ENCODE measurements around the gene P4HB.
A peak's percentile ranks its signal among the peaks of the same experiment; 100 is the strongest.

The P4HB gene

DNA sequence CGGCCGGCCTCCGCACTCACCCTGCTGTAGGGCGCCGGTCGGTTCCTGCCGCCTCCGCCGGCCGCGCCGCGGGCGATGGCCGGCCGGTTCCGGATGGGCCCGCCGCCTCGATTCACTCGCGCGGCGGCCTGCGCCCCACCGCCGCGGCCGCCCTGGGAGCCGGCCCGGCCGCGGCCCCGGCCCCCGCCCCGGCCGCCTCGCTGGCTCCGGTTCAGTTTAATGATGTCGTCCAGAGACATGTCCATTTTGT is 30.9 kb upstream of the P4HB start:
- peak overlapping the region; percentile 85 for H3K4me3 ChIP-seq (ENCODE audit: low read depth, low read length)
- TF ChIP-seq, protein P1, sequence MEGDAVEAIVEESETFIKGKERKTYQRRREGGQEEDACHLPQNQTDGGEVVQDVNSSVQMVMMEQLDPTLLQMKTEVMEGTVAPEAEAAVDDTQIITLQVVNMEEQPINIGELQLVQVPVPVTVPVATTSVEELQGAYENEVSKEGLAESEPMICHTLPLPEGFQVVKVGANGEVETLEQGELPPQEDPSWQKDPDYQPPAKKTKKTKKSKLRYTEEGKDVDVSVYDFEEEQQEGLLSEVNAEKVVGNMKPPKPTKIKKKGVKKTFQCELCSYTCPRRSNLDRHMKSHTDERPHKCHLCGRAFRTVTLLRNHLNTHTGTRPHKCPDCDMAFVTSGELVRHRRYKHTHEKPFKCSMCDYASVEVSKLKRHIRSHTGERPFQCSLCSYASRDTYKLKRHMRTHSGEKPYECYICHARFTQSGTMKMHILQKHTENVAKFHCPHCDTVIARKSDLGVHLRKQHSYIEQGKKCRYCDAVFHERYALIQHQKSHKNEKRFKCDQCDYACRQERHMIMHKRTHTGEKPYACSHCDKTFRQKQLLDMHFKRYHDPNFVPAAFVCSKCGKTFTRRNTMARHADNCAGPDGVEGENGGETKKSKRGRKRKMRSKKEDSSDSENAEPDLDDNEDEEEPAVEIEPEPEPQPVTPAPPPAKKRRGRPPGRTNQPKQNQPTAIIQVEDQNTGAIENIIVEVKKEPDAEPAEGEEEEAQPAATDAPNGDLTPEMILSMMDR (IDR thresholded peaks at IDR 0.05; ENCODE audit: low read depth, low read length): no peak

DNA sequence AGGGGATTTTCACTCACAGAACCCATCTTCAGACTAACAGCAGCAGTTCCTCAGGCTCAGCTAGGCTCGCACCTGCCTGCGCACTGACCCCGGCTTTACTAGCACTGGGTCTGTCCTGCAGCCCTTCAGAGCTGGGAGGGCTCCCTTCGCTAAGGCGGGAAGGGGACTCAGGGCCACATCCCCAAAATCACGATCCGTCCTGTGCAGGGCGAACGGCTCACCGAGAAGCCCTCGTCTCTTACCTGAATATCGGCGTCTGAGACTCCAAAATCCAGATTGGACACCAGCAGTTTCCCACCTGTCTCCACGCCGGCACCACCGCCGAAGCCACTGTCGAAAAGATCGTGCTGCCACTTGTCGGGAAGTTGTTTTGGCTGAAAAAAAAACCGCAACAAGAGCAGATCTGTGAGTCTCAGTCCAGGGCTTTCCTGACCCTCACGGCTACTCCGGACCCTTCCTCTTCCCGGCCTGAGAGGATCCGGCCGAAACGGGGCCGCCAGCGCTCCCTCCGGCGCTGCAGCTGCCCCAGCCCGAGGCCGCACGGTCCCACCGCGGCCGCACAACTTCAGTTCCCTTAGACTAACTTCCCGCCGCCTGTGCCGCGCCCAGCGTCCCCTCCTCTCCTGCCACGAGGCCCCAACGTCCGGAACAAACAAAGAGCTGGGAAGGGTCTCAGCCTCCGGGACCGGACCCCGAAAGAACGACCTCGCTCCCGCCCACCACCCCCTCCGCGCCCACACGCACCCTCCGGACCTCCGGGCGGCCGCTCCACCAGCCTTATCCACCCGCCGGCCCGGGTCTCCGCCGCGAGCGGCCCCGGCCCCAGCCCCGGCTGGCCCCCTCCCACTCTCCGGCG is 30.3 kb upstream of the P4HB start:
- TF ChIP-seq, protein P1 (IDR thresholded peaks at IDR 0.05; ENCODE audit: low read depth, low read length): no peak
- peak overlapping the region; percentile 85 for H3K4me3 ChIP-seq (ENCODE audit: low read depth, low read length)

DNA sequence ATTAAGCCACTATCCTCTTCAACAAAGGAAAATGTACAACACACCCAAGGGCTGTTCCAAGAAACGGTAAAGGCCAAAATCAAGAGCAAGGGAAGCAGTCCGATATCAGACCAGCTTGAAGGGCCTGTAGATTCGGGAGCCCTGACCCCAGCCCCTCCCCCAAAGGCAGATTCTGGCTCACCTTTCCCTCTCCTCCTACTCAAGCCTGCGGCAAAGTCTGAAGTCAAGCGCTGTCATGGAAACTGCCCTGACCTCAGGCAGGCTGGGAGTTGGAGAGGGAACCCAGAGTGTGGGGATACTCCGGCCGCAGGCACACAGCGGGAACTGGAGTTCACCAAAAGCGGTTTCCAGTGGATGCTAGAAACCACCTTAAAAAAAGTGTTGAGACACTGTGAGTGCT is 29.3 kb upstream of the P4HB start:
- H3K4me3 ChIP-seq (ENCODE audit: low read depth, low read length): no peak overlapping the region

DNA sequence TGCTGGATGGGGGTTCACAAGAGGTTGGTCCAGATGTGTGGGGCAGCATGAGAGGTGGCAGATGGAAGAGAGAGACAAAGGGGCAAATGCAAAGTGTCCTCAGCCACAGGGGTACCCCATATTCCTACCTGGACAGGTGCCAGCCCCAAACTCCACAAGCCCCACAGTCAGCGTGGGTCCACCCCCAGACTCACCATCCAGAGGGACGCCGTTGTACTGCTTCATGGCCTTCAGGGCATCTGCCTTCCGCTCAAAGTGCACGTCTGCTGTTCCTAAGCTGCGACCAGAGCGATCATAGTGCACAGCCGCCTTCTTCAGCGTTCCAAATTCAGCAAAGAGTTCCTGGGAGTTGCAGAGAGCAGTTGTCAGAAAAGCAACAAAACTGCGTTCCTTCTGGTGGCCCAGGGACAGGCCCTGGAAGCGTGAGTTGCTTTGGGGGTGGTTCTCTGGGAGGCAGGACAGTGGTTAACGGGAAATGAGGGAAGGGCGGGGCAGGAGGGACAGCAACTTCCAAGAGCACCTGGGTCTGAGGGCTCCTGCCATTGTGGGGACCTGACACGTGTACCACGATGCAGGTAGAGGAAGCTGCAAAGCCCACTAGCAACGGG is 28.8 kb upstream of the P4HB start:
- no peak overlapping the region for H3K4me3 ChIP-seq (ENCODE audit: low read depth, low read length)
- TF ChIP-seq, protein P1 (IDR thresholded peaks at IDR 0.05; ENCODE audit: low read depth, low read length): no peak

More for the DNA sequence above, 29.3 kb upstream of the P4HB start:
- TF ChIP-seq, protein P1 (IDR thresholded peaks at IDR 0.05; ENCODE audit: low read depth, low read length): no peak

DNA sequence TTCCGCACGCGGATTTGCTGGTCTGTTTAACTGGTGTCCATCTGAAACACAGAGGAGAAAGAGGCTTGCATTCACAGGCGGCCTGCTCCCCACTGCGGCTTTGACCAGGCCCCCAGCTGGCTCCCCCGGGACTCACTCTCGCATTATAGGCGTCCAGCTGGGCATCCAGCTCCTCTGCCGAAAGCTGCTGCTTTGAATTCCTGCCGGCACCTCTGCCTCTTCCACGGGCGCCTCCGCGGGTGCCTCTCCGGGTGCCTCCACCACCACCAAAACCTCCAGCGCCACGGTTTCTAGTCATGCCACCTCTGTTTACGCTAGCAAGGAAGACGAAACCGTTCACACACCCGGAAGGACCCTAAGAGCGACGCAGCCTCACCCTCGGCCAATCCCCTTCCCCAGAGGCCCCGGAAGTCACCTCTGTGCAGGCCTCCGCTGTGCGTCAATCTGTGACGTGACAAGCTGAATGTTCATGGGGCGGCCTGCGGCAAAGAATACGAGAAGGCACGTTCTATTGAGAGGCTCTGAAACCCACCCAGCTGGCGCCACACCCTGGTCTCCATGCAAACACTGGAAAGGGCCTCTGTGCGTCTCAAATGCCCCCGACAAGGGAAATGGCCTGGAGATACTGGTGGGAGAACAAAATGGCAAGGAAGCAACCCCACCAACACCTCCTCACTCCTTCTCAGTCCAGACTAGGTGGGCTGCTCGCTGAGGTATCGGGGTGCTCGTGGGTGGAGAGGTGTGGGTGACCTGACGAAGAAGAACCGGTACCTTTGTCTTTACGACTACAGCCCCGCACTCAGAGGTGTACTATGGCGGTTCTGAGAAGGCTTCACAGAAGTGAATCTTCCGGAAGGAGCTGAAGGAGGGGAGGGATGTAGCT is 28.0 kb upstream of the P4HB start:
- H3K4me3 ChIP-seq (ENCODE audit: low read depth, low read length): no peak overlapping the region
- TF ChIP-seq, protein P1 (IDR thresholded peaks at IDR 0.05; ENCODE audit: low read depth, low read length): no peak

DNA sequence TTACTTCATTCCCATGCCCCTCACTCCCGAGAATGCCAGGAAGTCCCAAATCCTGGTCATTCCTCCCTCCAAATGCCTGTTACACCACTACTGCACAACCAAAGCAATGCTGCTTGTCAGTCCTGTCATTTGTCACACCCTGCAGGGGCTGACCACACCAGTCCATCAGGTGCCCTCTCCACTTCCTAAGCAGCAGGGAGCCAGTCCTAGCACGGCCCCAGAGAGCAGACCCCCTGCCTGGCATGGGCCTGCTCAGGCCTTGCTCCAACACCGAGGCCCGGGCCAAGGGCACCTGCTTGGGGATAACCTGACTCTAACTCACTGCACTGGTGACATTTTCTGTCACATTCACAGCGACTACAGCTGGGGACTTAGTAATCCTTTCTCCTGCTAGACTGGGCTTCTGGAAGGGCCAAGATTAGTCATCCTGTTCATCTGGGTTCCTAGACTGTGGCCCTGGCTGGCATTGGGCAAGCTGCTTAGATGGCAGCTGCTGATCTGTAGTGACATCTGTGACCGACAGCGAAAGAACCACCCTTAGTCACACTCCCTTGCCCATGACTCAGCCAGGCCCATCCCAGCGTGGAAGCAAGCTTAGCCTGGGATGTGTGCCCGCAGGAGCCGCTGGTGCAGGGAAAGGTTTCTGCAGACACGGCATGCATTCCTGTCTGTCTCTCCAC is 25.7 kb upstream of the P4HB start:
- no peak overlapping the region for H3K4me3 ChIP-seq (ENCODE audit: low read depth, low read length)
- TF ChIP-seq, protein P1 (IDR thresholded peaks at IDR 0.05; ENCODE audit: low read depth, low read length): no peak
